ENCODE measurements around the gene SYNCRIP.

GRCh38 chr6:85673198-85674139, 30.8 kb upstream of the SYNCRIP start:
- TF ChIP-seq YY1 (IDR thresholded peaks at IDR 0.05): peak; percentile 55
- TF ChIP-seq RXRA (IDR thresholded peaks at IDR 0.05): peak in 1 of 2 donors; percentile 38
- TF ChIP-seq CTCF (IDR thresholded peaks at IDR 0.05; ENCODE audit: low read depth, low read length, missing input control): no peak

All from liver (tissue), 3 donors.